ENCODE data around the gene PCSK6.

Gene PCSK6

DNA sequence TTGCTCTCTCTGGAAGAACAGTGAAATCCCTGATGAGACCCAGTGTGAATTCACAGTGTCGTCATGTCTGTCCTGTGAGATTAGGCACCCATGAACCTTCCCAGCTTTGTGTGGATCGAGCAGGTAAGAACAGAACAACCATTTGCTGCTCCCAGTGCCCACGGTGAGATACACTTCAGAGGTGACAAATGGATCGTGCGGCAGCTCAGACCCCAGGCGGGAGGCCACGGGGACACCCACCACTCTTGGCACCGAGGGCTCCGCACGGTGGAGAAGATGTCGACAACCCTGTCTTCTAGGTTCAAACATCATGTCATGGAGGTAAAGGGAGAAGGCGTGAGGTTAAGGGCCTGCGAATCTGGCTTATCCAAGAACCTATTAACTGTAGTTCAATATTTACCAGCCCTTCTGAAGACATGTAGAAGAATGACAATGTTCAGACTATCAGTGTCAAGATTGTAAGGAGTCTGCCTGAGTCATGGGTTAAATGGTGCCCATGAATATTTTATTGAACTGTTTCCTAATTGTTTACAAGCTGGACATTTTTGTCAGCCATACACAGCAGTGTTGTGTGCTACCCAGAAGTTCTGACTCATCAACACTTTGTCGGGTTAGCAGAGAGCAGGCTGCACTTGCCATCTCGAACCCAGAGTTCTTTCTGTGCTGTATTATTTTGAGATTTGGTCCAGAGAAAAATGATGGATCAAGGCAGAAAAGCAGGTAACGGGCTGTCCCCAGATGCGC, 15.5 kb upstream of the PCSK6 start:
- Histone ChIP-seq H3K36me3 (ENCODE audit: insufficient read depth, low read length) (no peaks in the 10 kb centered on the region), H2AFZ (ENCODE audit: low read depth, low read length) (no peak overlapping the region), H3K27me3 (ENCODE audit: insufficient read depth, low read length, poor library complexity) (no peaks in the 10 kb centered on the region), H3K79me2 (ENCODE audit: insufficient read depth, low read length) (no peaks in the 10 kb centered on the region), H3K27ac (ENCODE audit: low read length) (no peak overlapping the region), H3K4me2 (ENCODE audit: insufficient read depth, low read length) (no peak overlapping the region), H3K4me3 (ENCODE audit: low read depth in 1 of 2, low read length in 2 of 2) (no peak overlapping the region), H3K9me3 (ENCODE audit: insufficient read depth, low read length, severe bottlenecking) (no peaks in the 10 kb centered on the region), H3K9ac (ENCODE audit: low read depth, low read length) (no peak overlapping the region), H4K20me1 (ENCODE audit: insufficient read depth, low read length) (no peaks in the 10 kb centered on the region), H3K4me1 (ENCODE audit: insufficient read depth, low read length) (peaks cover 16% of the 10 kb centered on the region)
- no peak for DNase-seq
- no peak for TF ChIP-seq EZH2 (IDR thresholded peaks at IDR 0.05; ENCODE audit: borderline replicate concordance, low read depth, low read length, severe bottlenecking)
- TF ChIP-seq, protein P1, sequence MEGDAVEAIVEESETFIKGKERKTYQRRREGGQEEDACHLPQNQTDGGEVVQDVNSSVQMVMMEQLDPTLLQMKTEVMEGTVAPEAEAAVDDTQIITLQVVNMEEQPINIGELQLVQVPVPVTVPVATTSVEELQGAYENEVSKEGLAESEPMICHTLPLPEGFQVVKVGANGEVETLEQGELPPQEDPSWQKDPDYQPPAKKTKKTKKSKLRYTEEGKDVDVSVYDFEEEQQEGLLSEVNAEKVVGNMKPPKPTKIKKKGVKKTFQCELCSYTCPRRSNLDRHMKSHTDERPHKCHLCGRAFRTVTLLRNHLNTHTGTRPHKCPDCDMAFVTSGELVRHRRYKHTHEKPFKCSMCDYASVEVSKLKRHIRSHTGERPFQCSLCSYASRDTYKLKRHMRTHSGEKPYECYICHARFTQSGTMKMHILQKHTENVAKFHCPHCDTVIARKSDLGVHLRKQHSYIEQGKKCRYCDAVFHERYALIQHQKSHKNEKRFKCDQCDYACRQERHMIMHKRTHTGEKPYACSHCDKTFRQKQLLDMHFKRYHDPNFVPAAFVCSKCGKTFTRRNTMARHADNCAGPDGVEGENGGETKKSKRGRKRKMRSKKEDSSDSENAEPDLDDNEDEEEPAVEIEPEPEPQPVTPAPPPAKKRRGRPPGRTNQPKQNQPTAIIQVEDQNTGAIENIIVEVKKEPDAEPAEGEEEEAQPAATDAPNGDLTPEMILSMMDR (IDR thresholded peaks at IDR 0.05; ENCODE audit: borderline replicate concordance, extremely low read depth, low read length, poor library complexity, severe bottlenecking) = no peak
- no peak for ATAC-seq (ENCODE audit: insufficient read depth, low read depth)

DNA sequence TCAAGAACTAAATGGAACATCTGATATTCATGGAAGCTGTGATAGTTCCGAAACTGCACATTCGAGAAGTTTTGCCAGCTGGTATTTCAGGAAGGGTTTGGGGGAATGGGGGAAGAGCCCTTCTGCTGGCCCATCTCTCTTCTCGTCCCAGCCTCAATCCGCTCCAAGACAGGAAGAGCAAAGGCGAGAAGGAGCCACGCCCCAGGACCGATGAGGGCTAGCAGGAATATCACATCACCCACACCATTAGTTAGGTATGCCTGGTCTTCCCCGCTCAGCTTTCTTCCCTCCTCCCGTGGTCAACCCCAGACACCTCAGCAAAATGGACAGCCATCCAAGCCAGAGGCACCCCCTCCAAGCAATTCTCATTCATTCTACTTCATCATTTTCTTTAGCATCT, 14.9 kb upstream of the PCSK6 start:
- Histone ChIP-seq H3K4me1 (ENCODE audit: insufficient read depth, low read length) (peaks cover 23% of the 10 kb centered on the region), H2AFZ (ENCODE audit: low read depth, low read length) (no peak overlapping the region), H3K9me3 (ENCODE audit: insufficient read depth, low read length, severe bottlenecking) (no peaks in the 10 kb centered on the region), H3K27me3 (ENCODE audit: insufficient read depth, low read length, poor library complexity) (no peaks in the 10 kb centered on the region), H3K36me3 (ENCODE audit: insufficient read depth, low read length) (no peaks in the 10 kb centered on the region), H4K20me1 (ENCODE audit: insufficient read depth, low read length) (no peaks in the 10 kb centered on the region), H3K79me2 (ENCODE audit: insufficient read depth, low read length) (no peaks in the 10 kb centered on the region), H3K27ac (ENCODE audit: low read length) (no peak overlapping the region), H3K4me2 (ENCODE audit: insufficient read depth, low read length) (no peak overlapping the region), H3K4me3 (ENCODE audit: low read depth in 1 of 2, low read length in 2 of 2) (no peak overlapping the region), H3K9ac (ENCODE audit: low read depth, low read length) (no peak overlapping the region)
- TF ChIP-seq, protein P1 (IDR thresholded peaks at IDR 0.05; ENCODE audit: borderline replicate concordance, extremely low read depth, low read length, poor library complexity, severe bottlenecking) = no peak
- no peak for TF ChIP-seq EZH2 (IDR thresholded peaks at IDR 0.05; ENCODE audit: borderline replicate concordance, low read depth, low read length, severe bottlenecking)
- no peak for DNase-seq
- no peak for ATAC-seq (ENCODE audit: insufficient read depth, low read depth)

DNA sequence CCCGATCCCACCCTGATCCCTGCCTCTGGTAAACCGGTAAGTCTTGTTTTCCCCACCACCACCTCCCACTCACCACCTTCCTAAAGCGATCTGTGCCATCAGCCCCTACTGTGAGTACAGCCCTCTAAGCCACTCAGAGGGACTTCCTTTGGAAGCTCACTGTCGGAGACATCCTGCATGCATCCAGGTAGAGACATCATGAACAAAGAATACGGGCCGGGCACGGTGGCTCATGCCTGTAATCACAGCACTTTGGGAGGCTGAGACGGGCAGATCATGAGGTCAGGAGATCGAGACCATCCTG, 13.7 kb upstream of the PCSK6 start:
- Histone ChIP-seq H2AFZ (ENCODE audit: low read depth, low read length) (no peak overlapping the region), H3K4me2 (ENCODE audit: insufficient read depth, low read length) (no peak overlapping the region), H3K9me3 (ENCODE audit: insufficient read depth, low read length, severe bottlenecking) (no peaks in the 10 kb centered on the region), H4K20me1 (ENCODE audit: insufficient read depth, low read length) (0 out of 2 replicates have a peak, but pooled peaks cover 2% of the 10 kb centered on the region), H3K79me2 (ENCODE audit: insufficient read depth, low read length) (no peaks in the 10 kb centered on the region), H3K36me3 (ENCODE audit: insufficient read depth, low read length) (no peaks in the 10 kb centered on the region), H3K4me3 (ENCODE audit: low read depth in 1 of 2, low read length in 2 of 2) (no peak overlapping the region), H3K9ac (ENCODE audit: low read depth, low read length) (no peak overlapping the region), H3K4me1 (ENCODE audit: insufficient read depth, low read length) (peaks cover 27% of the 10 kb centered on the region), H3K27ac (ENCODE audit: low read length) (no peak overlapping the region), H3K27me3 (ENCODE audit: insufficient read depth, low read length, poor library complexity) (no peaks in the 10 kb centered on the region)
- no peak for DNase-seq
- ATAC-seq (ENCODE audit: insufficient read depth, low read depth) = no peak
- TF ChIP-seq, protein P1 (IDR thresholded peaks at IDR 0.05; ENCODE audit: borderline replicate concordance, extremely low read depth, low read length, poor library complexity, severe bottlenecking) = no peak
- no peak for TF ChIP-seq EZH2 (IDR thresholded peaks at IDR 0.05; ENCODE audit: borderline replicate concordance, low read depth, low read length, severe bottlenecking)
